ENCODE measurements around the gene TNIK.

GRCh38 chr3:171345107-171345843 is 114.9 kb downstream of the TNIK start:
- no peak for TF ChIP-seq CTCF (IDR thresholded peaks at IDR 0.05; ENCODE audit: poor library complexity)
- no peak for TF ChIP-seq EZH2phosphoT487 (IDR thresholded peaks at IDR 0.05; ENCODE audit: low read depth, severe bottlenecking, unreplicated experiment)
- no peak for TF ChIP-seq EZH2 (IDR thresholded peaks at IDR 0.05; ENCODE audit: borderline replicate concordance)

Data from hepatocyte (in vitro differentiated cells).